Neural cell (in vitro differentiated cells): ENCODE measurements around the gene CLPX. TPM values are rescaled to one million over a fixed set of nuclear protein-coding genes. Genes with fewer than 3 reads are reported as not detected.

Experiments used
- H2AFZ ChIP-seq: fragments of 200-600, 300-800 bp; sonication (generic), shearing (Covaris generic); 2 replicates; pipeline ENCODE4 v1.6.0; 2014; ENCODE audit warnings: low read depth, mild to moderate bottlenecking, antibody characterized with exemption, low read length, moderate library complexity
- H3F3A ChIP-seq: fragments of 200-600 bp; shearing (Covaris generic); 2 replicates; pipeline ENCODE4 v1.6.1; 2016; ENCODE audit warnings: mild to moderate bottlenecking, moderate library complexity, mixed read lengths, antibody characterized with exemption, low read length; ENCODE audit not compliant: insufficient read depth, poor library complexity, severe bottlenecking
- H3K27ac ChIP-seq: fragments of 200-600, 300-800 bp; sonication (generic), shearing (Covaris generic); 2 replicates; pipeline ENCODE4 v1.5.1; 2014; ENCODE audit warnings: mild to moderate bottlenecking, low read length, moderate library complexity
- H3K27me3 ChIP-seq: fragments of 300-800, 200-600 bp; sonication (generic), shearing (Covaris generic); 2 replicates; pipeline ENCODE4 v1.6.0; 2014; ENCODE audit warnings: mild to moderate bottlenecking, low read depth, low read length, moderate library complexity; ENCODE audit not compliant: insufficient read depth
- H3K36me3 ChIP-seq: fragments of 300-800, 200-600 bp; sonication (generic), shearing (Covaris generic); 2 replicates; pipeline ENCODE4 v1.5.1; 2014; ENCODE audit warnings: mild to moderate bottlenecking, antibody characterized with exemption, low read length, moderate library complexity; ENCODE audit not compliant: insufficient read depth
- H3K4me2 ChIP-seq: fragments of 300-800, 200-600 bp; sonication (generic), shearing (Covaris generic); 2 replicates; pipeline ENCODE4 v1.6.0; 2014; ENCODE audit warnings: mild to moderate bottlenecking, low read length
- H3K4me3 ChIP-seq: fragments of 300-800, 200-600 bp; sonication (generic), shearing (Covaris generic); 2 replicates; pipeline ENCODE4 v1.5.1; 2014; ENCODE audit warnings: mild to moderate bottlenecking, low read length, moderate library complexity
- H3K79me2 ChIP-seq: fragments of 200-600 bp; shearing (Covaris generic); replicated peaks from 2 replicates; pipeline ENCODE4 v1.6.0; 2014; ENCODE audit warnings: mild to moderate bottlenecking, low read length, moderate library complexity; ENCODE audit not compliant: insufficient read depth
- H3K9ac ChIP-seq: fragments of 300-800, 200-600 bp; sonication (generic), shearing (Covaris generic); 2 replicates; pipeline ENCODE4 v1.6.1; 2016; ENCODE audit warnings: mild to moderate bottlenecking, low read length, mixed read lengths
- H3K9me2 ChIP-seq: fragments of 200-600 bp; shearing (Covaris generic); 2 replicates; pipeline ENCODE4 v1.6.1; 2016; ENCODE audit warnings: mild to moderate bottlenecking, low read length, mixed read lengths; ENCODE audit not compliant: insufficient read depth
- H3K9me3 ChIP-seq: fragments of 200-600, 300-800 bp; sonication (generic), shearing (Covaris generic); 2 replicates; pipeline ENCODE4 v1.6.1; 2016; ENCODE audit warnings: mild to moderate bottlenecking, mixed run types, low read length, moderate library complexity, mixed read lengths
- H4K20me1 ChIP-seq: fragments of 200-600 bp; shearing (Covaris generic); 2 replicates; pipeline ENCODE4 v1.6.1; 2016; ENCODE audit warnings: mild to moderate bottlenecking, mixed run types; ENCODE audit not compliant: insufficient read depth
- EP300 ChIP-seq: fragments of 450-650 bp; conservative IDR thresholded peaks from 2 replicates; pipeline ENCODE4 v1.6.1; 2014; ENCODE audit warnings: antibody characterized with exemption, mild to moderate bottlenecking, moderate library complexity; ENCODE audit not compliant: poor library complexity, severe bottlenecking
- EZH2 ChIP-seq: fragments of 200-600, 300-800 bp; shearing (Covaris generic), sonication (generic); IDR thresholded peaks from 2 replicates; pipeline ENCODE4 v1.6.1; 2014; ENCODE audit warnings: antibody characterized with exemption, low read length, borderline replicate concordance, mild to moderate bottlenecking; ENCODE audit not compliant: insufficient read depth, poor library complexity, severe bottlenecking
- MXI1 ChIP-seq: fragments of 450-650 bp; conservative IDR thresholded peaks from 2 replicates; pipeline ENCODE4 v1.6.1; 2014; ENCODE audit warnings: antibody characterized with exemption, mild to moderate bottlenecking; ENCODE audit not compliant: poor library complexity, severe bottlenecking
- POLR2AphosphoS5 ChIP-seq: IDR thresholded peaks from 2 replicates; pipeline ENCODE4 v1.6.1; 2012
- RAD21 ChIP-seq: fragments of 450-650 bp; conservative IDR thresholded peaks from 2 replicates; pipeline ENCODE4 v1.6.1; 2014; ENCODE audit warnings: antibody characterized with exemption, mild to moderate bottlenecking, moderate library complexity
- SMC3 ChIP-seq: fragments of 450-650 bp; conservative IDR thresholded peaks from 2 replicates; pipeline ENCODE4 v1.6.1; 2014; ENCODE audit warnings: antibody characterized with exemption, mild to moderate bottlenecking, moderate library complexity; ENCODE audit not compliant: poor library complexity
- TAF1 ChIP-seq: IDR thresholded peaks from 2 replicates; pipeline ENCODE4 v1.6.1; 2012; ENCODE audit warnings: low read depth
- polyA plus RNA-seq: library from polyadenylated mRNA; depleted of rRNA; stranded (reverse); fragments of >200 nt; gene quantifications from 2 replicates; pipeline ENCODE4 v1.2.3, GENCODE V29; 2014
- TF ChIP-seq, protein P1 (sequence below): fragments of 450-650 bp; IDR thresholded peaks from 2 replicates; pipeline ENCODE4 v1.5.1; 2014; ENCODE audit warnings: antibody characterized with exemption, mild to moderate bottlenecking, moderate library complexity; ENCODE audit not compliant: poor library complexity, severe bottlenecking
- TF ChIP-seq, protein P2 (sequence below): IDR thresholded peaks from 2 replicates; pipeline ENCODE4 v1.6.1; 2012; ENCODE audit warnings: borderline replicate concordance

Gene CLPX
- polyA plus RNA-seq, 1 donor from 2014 or later: 44.9 TPM

DNA sequence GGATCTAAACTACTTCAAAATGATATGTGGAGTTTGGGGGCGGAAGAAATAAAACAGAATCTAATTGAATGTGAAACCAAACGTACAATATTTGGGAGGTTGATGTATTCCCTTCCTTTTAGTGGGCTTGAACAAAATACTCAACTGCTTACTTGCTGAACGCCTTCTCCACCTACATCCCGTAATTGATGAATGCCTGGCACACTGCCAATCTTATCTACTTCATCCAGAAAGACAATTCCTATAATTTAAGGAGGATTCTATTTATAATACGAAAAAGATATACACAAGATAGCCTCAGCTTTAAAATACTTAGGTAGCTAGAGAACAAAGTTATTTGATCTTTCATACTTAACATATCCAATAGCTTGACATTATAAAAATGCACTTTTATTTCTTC lies 28.4 kb downstream of the CLPX start:
- no peaks in the 10 kb centered on the region for H3F3A ChIP-seq
- no peaks in the 10 kb centered on the region for H3K27me3 ChIP-seq
- H2AFZ ChIP-seq: no peak overlapping the region
- H3K9me3 ChIP-seq: no peaks in the 10 kb centered on the region
- peaks cover 19% of the 10 kb centered on the region for H3K36me3 ChIP-seq
- no peak overlapping the region for H3K4me2 ChIP-seq
- no peaks in the 10 kb centered on the region for H4K20me1 ChIP-seq
- no peak overlapping the region for H3K4me3 ChIP-seq
- no peak overlapping the region for H3K27ac ChIP-seq
- no peak overlapping the region for H3K9ac ChIP-seq
- H3K9me2 ChIP-seq: no peaks in the 10 kb centered on the region
- peaks cover 5% of the 10 kb centered on the region for H3K79me2 ChIP-seq
- TF ChIP-seq EZH2 (no peak), POLR2AphosphoS5 (no peak), TAF1 (no peak)
- TF ChIP-seq, protein P1, sequence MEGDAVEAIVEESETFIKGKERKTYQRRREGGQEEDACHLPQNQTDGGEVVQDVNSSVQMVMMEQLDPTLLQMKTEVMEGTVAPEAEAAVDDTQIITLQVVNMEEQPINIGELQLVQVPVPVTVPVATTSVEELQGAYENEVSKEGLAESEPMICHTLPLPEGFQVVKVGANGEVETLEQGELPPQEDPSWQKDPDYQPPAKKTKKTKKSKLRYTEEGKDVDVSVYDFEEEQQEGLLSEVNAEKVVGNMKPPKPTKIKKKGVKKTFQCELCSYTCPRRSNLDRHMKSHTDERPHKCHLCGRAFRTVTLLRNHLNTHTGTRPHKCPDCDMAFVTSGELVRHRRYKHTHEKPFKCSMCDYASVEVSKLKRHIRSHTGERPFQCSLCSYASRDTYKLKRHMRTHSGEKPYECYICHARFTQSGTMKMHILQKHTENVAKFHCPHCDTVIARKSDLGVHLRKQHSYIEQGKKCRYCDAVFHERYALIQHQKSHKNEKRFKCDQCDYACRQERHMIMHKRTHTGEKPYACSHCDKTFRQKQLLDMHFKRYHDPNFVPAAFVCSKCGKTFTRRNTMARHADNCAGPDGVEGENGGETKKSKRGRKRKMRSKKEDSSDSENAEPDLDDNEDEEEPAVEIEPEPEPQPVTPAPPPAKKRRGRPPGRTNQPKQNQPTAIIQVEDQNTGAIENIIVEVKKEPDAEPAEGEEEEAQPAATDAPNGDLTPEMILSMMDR: no peak

DNA sequence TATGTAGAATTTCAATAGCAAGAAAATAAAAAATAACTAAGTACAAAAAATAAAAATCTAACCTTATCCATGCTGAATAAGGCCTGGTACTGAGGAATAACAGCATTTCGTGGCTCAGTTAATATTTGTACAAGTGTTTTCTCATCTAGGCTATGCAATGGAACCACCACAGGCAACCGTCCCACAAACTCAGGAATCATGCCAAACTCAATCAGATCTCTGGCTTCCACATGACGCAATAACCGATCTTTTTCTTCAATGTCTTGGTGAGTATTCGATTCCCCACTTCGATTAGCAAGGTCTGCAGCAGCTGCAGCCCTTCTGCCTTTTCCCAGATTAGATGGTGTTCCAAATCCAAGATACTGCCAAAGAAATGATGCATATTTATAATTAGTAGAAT lies 30.4 kb downstream of the CLPX start:
- H3K36me3 ChIP-seq: peaks cover 19% of the 10 kb centered on the region
- TF ChIP-seq SMC3: no peak
- no peak for TF ChIP-seq EP300
- TF ChIP-seq EZH2: no peak
- no peak for TF ChIP-seq TAF1
- no peak for TF ChIP-seq RAD21
- no peak for TF ChIP-seq MXI1
- TF ChIP-seq, protein P1: no peak
- no peak for TF ChIP-seq POLR2AphosphoS5
- TF ChIP-seq, protein P2, sequence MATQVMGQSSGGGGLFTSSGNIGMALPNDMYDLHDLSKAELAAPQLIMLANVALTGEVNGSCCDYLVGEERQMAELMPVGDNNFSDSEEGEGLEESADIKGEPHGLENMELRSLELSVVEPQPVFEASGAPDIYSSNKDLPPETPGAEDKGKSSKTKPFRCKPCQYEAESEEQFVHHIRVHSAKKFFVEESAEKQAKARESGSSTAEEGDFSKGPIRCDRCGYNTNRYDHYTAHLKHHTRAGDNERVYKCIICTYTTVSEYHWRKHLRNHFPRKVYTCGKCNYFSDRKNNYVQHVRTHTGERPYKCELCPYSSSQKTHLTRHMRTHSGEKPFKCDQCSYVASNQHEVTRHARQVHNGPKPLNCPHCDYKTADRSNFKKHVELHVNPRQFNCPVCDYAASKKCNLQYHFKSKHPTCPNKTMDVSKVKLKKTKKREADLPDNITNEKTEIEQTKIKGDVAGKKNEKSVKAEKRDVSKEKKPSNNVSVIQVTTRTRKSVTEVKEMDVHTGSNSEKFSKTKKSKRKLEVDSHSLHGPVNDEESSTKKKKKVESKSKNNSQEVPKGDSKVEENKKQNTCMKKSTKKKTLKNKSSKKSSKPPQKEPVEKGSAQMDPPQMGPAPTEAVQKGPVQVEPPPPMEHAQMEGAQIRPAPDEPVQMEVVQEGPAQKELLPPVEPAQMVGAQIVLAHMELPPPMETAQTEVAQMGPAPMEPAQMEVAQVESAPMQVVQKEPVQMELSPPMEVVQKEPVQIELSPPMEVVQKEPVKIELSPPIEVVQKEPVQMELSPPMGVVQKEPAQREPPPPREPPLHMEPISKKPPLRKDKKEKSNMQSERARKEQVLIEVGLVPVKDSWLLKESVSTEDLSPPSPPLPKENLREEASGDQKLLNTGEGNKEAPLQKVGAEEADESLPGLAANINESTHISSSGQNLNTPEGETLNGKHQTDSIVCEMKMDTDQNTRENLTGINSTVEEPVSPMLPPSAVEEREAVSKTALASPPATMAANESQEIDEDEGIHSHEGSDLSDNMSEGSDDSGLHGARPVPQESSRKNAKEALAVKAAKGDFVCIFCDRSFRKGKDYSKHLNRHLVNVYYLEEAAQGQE: no peak
- no peaks in the 10 kb centered on the region for H3K9me2 ChIP-seq

More for the DNA sequence above, 30.4 kb downstream of the CLPX start:
- H3K9me3 ChIP-seq: no peaks in the 10 kb centered on the region
- H3F3A ChIP-seq: no peaks in the 10 kb centered on the region
- no peaks in the 10 kb centered on the region for H4K20me1 ChIP-seq
- H3K27ac ChIP-seq: no peak overlapping the region
- no peak overlapping the region for H3K4me2 ChIP-seq
- no peak overlapping the region for H3K9ac ChIP-seq
- H3K4me3 ChIP-seq: no peak overlapping the region
- no peaks in the 10 kb centered on the region for H3K27me3 ChIP-seq
- H2AFZ ChIP-seq: no peak overlapping the region
- H3K79me2 ChIP-seq: no peaks in the 10 kb centered on the region
